Activated gamma-delta T cell (primary cell): Measurements from ENCODE around the gene FXYD6.

ENCODE experiments used
- DNase-seq: peaks from one replicate; lab custom pipeline; 2025; lab: John Stamatoyannopoulos, UW

The FXYD6 gene

GRCh38 chr11:117885777-117886176, 9.3 kb upstream of the FXYD6 start:
- DNase-seq: no peak

DNA sequence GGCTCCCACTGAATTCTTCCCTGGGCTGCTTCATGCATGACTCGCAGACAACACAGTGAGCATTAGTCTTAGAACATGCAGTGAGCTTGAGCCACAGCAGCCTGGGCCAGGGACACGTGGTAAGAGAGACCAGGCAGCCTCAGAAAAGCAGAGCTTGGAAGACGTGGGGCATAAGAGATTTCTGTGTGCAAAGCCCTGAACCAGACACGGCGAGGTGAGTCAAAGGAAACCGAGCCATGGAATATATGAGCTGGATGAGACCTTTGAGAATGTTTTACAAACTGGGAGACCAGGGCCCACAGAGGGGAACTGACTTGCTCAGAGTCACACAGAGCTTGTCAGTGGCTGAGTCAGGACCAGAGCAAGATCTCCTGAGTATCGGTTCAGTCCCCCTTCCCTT, 8.5 kb upstream of the FXYD6 start:
- no peak for DNase-seq

GRCh38 chr11:117883063-117883462, 6.6 kb upstream of the FXYD6 start:
- DNase-seq: no peak

- DNase-seq: no peak
Measured at GRCh38 chr11:117882311-117882905, 6.0 kb upstream of the FXYD6 start.

DNA sequence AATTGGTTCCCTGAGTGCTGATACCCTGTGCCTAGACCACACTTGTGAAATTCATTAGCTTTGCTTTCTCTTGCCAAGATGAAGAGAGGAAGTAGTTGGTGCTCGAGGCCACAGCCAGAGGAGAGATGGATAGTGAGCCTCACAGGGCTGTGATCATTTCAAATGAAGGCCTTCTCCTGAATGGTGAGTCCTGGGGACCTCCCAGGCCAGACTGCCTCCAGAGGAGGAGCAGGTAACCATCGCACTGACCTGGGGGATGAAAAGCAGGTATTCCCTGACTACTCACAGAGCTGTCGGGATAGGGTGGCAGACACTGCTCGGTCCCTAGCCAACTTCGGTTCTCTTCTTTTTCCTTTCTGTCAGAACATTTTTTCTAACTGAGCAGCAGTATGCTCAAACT, 4.8 kb upstream of the FXYD6 start:
- no peak for DNase-seq

DNA sequence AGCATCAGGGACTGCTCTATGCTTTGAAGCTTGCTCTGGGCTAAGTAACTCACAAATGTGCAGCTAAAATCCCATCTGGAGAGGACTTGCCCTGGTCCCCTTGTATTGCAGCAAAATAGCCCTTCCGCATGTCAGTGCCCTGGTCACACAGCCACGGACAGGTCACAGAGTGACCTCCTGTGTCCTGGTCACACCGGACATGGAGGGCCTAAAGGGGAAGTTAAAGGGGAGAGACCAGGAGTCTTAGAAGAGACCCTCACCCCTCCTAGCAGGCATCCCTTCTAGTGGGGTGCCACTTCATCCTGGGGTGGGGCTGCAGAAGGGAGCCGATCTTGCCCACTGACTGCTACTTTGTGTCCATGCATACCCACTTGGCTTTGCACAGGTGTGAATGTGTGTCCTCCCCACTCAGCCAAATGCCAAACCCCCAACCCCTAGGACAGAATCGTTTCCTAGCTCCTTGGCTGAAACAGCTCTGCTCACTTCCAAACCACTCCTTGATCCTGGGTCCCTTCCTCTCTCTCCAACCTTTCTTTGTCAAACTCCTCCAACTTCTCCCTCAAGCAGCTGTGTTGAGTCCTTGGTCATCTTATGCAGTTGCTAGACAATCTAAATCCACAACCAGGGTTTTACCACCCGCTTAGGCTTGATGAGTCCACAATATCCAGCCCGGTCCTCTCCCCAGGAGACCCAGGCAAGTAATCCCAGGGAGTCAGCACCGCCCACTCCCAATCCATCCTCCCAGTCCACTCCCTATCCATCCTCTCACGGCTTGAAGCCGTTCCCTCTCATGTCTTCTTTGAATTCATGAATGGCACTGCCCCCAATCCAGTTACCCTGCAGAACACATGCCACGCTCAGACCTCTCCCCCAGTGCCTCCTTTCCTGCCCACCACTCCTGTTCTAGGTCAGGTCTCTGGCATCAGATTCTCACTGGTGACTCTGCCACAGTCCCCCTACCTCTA, 3.3 kb upstream of the FXYD6 start:
- DNase-seq: no peak

DNA sequence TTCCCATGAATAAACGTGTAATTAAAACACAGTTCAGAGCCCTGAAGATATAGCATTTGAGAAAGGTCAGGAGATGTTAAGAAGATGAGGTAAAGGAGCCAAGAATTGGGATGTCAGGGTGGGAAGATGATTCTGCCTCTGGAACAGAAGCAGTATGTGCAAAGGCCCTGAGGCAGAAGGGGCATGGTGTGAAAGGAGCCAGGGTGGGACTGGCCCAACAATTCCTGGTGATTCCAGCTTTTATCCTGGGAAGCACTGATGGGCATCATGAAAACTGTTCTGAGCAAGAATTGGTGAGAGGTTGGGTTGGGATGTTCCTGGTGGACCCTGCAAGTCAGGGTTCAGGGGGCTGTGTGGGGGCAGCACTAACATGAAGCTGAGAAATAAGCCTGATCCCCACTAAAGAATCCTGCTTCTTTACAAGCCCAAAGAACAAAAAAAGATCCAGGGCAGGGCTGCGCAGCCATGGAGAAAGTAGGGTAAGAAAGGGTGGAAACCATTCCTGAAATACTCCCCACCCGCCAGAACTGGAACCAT, 2.5 kb upstream of the FXYD6 start:
- DNase-seq: no peak

- no peak for DNase-seq
Measured at GRCh38 chr11:117878314-117878938, 2.0 kb upstream of the FXYD6 start.

DNA sequence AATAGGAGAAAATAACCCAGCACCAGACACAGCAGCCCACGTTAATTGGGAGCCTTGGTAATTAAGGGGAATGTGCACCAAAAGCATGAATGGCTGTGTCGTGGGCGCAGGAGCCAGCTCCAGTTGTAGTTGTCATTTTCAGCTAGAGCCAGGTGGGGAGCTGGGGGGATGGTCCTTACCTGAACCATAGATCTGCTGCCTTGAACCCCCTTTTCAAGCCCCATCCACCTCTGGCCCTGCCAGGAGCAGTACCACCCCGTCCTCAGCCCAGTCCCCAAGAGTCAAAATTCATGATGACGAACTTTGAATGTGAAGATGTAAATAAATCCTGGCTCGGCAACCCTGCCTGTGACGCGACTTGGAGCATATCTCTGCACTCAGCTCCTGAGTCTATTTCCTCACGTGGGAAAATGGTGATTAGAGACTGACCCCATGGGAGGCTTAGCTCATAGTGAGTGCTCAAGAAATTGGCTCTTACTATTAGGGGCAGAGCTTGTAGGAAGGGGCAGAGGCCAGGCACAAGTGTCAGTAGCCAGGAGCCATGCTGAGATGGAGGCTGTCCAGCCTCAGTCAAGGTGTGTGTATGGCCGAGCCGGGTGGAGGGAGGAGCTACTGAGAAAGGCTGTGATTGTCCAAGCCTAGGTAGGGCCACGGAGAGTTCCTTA, 794 bp upstream of the FXYD6 start:
- no peak for DNase-seq

DNA sequence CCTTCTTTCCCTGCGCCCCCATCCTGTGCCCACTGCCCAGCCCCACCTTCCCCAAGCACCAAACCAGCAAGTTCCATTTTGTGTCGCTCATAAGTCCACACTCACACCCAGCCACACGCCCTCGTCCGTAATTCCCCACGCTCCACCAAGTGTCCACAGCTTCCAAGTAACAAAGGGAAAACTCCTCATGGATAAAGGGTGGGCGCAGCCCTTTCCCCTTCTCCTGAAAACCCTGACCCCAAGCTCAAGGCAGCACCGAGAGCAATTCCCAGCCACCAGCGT, 458 bp downstream of the FXYD6 start:
- DNase-seq: no peak

DNA sequence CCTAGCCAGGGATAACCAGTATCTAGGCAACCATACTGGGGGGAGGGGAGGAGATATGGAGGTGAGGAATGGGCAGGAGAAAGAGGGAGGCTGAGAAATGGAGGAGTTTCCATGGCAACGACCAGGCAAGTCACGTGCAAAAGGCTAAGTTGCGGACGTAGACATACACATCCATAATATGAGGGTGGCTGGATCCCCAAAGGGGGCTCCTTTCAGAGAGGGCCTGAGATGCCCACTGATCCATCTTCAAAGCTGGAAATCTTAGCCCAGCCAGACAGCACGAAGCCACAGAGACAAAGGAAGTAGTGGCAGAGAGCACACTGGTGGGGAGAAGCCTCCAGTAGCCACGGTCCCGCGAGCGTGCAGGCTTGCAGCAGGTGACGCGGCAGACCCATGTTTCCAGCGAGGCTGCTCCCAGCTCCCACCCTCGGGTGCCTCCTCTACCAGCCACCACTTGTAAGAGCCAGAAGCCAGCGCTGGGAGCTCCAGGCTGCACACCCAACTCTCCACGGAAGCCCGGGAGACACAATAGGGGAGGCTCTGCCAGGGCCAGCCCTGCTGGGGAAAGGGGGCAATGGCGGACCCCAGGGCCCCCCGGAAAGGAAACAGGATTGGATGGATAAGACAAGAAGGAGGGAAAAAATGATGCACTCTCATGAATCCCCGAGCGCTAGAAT, 938 bp downstream of the FXYD6 start:
- DNase-seq: no peak

DNA sequence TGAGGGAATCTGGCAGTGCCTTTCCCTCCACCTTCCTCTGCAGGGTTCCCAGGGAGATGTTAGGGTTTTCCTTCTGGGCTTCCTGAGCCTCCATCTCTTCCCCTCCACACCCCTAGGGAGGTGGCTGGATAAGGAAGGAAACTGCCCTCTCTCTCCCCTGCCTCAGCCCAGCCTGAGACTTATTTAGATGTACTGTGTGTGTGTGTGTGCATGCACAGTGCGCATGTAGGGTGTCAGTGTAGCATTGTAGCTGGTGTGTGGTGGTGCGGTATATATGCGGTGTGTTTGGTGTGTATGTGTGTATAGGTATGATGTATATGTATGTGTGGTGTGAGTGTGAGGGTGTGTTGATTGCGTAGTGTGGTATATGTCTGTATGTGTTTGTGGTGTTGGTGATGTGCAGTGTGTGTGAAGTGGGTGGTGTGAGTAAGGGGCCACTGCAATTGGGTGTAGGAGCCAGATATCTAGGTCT, 1.5 kb downstream of the FXYD6 start:
- DNase-seq: no peak

DNA sequence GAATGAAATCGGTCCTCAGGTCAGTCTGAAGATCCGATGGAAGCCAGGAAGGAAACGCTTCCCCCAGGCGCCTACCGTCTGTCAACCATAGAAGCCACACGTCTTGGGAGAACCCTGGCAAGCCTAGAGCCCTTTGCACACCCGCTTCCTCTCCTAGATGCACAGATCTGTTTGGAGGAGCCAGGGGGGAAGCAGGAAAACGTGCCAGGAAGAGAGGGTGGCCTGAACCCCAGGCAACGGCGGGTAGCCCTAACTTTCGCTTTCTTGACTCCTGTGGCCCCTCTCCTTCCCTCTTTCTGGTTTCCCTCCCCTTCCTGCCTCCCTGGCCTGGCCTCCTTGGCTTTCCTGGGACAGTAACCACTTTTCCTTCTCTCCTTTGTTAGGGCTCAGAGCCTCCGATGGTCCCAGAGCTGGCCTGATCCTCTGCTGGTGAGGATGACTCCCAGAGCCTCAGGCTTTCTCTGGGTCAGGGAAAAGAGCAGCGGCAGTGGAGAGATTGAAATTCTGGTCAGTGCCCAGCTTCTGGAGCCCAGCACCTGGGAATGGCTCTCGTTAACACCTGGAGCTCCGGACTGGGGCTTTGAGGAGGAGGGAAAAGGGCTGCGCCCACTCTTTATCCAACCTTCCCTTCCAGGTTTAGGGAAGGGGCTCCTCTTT, 2.1 kb downstream of the FXYD6 start:
- DNase-seq: no peak

DNA sequence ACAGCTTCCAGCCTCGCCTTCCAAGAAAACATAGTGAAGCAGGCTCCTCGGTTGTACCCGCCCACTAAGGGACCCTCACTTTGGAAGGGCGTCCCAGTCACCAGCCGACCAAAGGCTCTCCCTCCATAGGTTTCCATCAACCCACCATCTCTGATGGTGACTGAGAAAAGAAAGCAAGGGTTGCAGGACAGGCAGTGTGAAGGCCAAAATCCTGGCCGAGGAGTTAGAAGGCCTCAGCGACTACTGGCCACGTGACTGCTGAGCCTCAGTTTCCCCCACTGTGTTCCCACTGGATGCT, 2.7 kb downstream of the FXYD6 start:
- no peak for DNase-seq

DNA sequence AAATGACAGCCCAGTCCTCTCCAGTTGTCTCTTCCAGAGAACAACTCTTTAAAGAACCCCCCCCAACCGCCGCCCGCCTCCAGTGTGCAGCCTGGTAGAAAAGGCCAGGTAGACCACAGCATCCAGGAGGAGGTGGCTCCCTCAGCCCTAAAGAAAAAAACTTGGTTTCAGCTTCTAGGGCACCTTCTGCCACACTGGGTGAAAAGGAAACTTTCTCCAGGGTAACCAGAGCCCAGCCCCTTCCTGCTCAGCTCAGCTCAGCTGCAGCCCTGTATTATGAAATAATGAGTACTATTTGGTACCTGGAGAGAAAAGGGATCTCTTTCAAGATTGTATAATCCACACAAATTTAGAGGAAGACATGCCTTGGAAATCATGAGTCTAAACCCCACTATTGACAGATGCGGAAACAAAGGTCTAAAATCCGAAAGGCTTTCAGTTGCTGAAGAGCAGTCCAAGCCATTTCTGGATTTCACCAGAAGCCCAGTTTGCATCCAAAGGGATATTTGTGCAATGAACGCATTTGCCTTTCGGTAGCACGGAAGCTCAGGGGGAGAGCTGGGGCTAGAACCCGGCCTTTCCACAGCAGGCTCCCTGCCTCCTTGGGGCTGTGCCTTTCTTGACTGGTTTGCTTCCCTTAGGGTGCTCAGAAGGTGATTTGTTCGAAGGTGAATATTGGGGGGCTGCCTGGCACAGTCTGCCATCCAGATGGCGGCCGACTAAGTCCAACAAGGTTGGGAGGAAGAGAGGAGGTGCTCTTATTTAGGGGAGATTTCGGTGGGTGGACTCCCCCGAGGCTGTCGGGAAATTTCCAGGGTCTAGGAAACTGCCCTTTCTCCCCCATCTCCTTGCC, 3.3 kb downstream of the FXYD6 start:
- DNase-seq: no peak

GRCh38 chr11:117872420-117872961, 4.0 kb downstream of the FXYD6 start:
- DNase-seq: no peak

DNA sequence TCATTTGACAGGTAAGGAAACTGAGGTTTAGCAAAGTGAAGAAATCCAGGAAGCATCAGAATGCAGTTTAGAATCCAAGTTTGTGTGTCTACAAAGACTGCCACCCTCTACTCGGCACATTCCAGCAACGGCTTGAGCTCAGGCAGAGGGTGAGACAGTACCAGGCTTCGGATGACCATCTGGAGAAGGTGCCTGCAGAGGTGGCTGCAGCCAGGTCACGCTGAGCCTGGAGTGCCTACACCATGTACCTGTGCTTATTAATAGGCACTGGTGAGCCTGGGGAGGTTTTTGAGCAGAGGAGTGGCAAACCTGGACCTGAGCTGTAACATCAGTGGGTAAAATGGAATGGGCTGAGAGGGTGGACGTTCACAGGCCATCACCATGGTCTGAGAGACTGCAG, 4.7 kb downstream of the FXYD6 start:
- DNase-seq: no peak

DNA sequence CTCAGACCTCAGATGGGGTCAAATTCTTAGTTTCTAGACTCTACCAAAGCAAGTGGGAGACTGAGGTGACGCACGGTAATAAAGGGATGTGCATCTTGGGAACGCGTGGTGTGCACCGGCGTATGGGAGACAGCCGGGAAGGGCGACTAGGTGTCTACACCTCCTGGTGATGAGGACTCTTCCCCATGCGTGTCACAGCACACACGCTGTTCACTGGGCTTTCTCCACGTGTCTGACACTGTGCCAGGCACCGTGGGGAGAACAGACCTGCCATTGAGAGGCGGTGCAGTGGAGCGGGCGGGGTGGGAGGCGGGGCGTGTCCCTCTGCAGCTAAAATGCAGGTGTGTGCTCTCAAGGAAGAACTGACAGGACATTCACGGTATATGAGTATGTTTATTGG, 5.3 kb downstream of the FXYD6 start:
- DNase-seq: no peak

DNA sequence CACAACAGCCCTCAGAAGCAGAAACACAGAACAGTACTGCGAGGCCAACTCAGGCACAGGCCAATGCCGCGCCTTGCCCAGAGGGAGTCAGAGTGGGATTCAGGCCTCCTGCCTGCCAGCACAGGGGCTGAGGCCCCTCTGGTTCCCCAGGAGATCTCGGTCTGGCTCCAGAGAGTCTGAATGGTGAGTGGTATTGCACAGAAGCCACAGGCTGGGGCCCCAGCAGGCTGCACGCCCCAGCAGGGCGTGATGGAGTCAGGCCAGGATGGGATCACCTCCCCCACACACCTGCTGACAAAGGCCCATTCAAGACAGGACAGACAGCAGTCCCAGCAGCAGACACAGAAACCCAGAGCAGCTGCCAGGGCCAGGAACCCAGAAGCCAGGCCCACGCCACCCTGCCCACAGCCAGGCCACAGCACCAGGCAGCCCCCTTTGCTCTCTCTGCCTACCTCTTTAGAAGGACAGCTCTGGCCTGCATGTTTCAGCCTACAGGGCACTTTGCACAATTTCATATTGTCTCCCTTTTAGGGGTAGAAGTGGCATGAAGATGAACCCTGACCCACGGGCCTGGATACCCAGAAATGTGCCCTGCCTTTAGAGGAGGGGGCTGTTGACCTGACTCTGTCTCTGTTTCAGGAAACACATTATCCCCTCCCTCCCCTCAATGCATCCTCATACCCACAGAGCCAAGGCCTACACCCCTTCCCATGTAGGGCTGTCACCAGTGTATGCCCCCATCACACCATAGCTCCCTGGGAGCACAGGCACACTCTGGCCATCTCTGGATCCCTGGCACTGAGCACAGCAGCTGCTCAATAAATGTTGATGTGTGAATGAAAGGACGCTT, 6.1 kb downstream of the FXYD6 start:
- DNase-seq: no peak
